Posterior vena cava (tissue), 2 donors: ENCODE results near the gene DGKI. TPM values are rescaled to one million over a fixed set of nuclear protein-coding genes. Genes with fewer than 3 reads are reported as not detected.
"Not testable (repeated sequence)": the region's sequence is repeated elsewhere in the genome, so short reads cannot be mapped to it uniquely, and the experiment has no call there.

Source experiments
- DNase-seq: peaks from one replicate; pipeline ENCODE4 v3.0.0-alpha.2; 2020; ENCODE audit warnings: low spot score
- intact Hi-C, 2 donors: fragments of 100-400 bp; cut with DNase I; formaldehyde crosslinking; loops; one replicate each; pipeline versions ENCODE4 v1.14.1 to v1.14.2; 2022 to 2023
- total RNA-seq, 2 donors: library from RNA; stranded (reverse); fragmentation: NEBNext Ultra II Directional; extraction: Animal tissue kit (Norgen Biotek cat#: 25700); gene quantifications; one replicate each; pipeline ENCODE4 v1.2.1, GENCODE V29; 2021
- donor health status: DM: yes; HTN: yes; CAD: no.
- donor health status: DM: yes; HTN: yes; CAD: no.

DGKI gene
- total RNA-seq, 2 donors from 2014 or later: 2.4 to 6.1 TPM

DNA sequence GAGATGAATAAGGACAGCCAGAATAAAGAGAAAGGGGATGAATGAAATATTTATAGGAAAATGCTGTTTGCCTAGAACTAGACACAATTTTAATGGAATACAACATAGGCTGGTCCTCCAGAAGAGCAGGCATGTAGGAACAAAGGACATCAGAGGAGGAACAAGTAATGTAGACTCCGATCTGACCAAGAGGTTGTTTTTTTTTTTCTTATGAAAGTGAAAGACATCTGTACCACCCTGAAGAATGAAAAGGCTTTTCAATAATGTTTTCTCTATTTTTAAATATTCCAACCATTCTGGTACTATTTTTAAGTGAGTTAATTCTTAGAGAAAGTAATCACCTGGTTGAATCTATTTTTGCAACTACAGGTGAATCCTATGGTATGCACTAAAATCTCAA is 366.4 kb downstream of the DGKI start:
- intact Hi-C loops: no loop called here
- no peak for DNase-seq

DNA sequence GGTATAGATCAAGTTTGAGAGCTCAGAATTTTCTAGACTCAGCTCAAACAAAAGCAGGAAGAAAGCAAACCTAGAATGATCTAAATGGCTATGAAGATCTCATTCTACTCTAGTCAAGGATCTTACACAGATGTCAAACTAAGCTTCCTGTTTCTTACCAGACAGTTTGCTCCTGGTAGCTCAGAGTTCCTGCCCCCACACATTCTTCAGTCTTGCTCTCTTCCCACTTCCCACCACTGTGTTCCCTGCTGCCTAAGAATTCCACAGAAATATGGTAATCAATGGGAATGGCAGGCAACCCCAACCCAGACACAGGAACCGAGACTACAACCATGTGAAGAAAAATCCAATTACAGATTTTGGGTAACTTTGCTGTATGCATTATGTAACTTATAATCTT is 369.8 kb downstream of the DGKI start:
- intact Hi-C loops: no loop called here
- no peak for DNase-seq

DNA sequence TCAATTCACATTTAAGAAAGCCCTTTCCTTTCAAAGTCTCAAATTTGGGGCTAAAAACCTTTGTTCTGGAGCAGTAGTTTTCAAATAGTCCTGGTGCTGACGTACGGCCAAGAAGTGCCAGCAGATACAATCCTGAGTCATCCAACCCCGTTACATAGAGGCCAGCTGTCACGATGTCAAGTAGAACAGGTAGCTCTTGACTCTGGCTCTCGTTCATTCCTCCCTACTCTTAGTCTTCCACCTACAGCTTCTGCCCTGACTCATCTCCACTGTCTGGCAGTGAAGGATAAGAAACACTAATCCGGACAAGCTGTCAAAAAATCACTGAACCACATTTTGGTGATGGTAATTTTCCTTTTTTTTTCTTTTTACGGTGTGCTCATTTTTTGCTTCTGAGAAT is 370.8 kb downstream of the DGKI start:
- DNase-seq: no peak
- intact Hi-C loops: no loop called here

DNA sequence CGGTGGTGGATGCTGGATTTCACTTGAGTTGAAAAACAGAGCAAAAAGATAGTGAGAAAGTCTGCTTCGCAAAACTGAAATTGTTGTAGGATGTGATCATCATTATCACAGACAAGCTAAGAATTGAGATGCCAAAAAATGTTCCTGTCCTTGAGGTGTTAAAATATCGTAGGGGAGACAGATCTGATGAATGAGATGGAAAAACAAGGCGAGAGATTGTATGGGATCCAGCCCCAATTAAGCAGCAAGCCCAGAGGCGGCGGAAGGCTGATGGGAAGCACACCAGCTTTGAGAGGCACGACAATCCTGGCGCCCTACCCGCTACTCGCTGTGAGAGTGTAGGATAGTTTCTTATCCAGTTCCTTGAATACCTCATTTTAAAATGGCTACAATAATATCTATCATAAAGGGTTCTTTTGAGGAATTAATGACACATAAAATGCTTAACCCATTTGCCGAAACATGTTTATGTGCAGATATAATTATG is 372.2 kb downstream of the DGKI start:
- no peak for DNase-seq
- intact Hi-C loops: loop anchor here in 1 of 2 donors (5.0 kb wide), 1 partner anchor 1423 kb away; no protein-coding TSS in a partner anchor

DNA sequence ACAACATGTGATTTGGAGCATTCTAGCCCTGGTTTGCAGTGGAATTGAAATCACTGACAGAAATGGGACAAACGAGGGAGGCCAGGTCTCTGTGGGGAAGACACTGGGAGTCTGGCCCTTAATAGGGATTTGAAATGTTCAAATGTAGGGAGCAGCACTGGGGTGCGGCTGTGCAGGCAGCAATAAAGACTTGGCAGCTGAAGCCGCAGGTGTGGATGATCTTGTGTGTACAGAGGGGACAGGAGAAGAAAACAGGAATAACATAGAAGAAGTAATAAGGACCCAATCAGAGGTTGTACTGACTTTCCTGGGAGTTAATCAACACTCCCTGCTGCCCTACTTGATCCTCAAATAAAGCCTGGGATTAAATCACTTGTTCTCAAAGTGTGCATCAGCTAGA is 375.6 kb downstream of the DGKI start:
- intact Hi-C loops: loop anchor here in 1 of 2 donors (5.0 kb wide), 1 partner anchor 1426 kb away; no protein-coding TSS in a partner anchor
- DNase-seq: no peak

DNA sequence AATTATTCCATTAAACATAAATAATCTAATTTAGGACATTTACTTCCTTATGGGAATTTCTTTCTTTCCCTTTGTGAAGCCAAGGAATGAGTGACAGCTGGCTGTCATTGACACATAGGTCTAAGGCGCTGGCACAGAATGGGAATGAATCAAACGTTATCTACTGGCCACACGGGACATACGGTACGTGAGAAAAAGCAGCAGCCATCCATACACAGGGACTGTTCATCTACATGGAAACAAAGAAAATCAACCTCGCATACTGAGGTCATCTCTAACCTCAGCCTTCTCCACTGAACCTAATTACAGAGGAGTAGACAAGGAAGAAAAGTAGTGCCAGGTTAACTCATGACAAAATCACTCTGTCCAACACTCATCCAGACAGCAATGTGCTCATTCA is 376.9 kb downstream of the DGKI start:
- intact Hi-C loops: loop anchor here in 1 of 2 donors (5.0 kb wide), 1 partner anchor 1427 kb away; no protein-coding TSS in a partner anchor
- DNase-seq: no peak

DNA sequence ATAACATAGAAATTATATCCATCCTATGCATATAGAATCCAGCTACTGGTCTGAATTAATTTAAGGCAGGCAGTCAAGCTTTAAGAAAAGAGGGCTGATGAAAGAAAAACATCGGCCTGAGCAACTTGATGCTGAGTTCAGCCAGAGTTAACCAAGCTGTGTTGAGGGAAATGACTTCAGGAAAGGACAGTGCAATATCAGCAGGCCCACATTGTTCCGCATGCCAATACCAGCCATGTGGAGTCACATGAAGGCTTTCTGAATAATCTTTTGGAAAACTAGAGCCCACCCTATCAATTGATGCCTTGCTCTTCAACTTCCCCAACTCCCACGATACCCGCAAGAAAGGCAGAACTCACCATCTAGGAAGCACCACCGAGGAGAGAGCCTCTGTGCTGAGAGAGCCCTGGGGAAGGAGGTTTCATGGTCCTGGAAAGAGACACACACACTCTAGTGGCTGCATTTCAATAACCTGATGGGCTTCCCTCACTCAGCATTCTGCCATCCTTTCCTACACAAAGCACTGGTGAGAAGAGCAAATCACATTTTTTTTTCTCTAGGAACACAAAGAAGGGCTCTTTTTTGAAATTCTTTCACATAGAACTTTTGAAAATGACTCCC is 377.5 kb downstream of the DGKI start:
- intact Hi-C loops: no loop called here
- DNase-seq: no peak

DNA sequence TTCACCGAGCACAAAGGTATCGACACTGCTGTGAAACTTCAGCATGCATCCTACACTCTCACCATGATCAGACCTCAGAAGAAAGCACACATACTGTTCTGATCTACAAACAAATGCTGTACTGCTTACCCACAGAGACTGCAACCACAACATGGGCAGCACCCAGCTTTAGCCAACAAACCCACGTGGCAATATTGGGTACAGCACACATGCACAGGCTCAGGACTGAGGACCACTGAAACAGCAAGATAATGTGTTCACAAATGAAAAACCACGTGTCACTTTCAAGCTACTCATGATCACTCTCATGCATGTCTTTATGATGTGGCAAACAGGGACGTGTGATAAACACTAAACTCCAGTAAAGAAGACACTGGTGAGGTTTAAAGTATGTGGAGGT is 383.9 kb downstream of the DGKI start:
- intact Hi-C loops: no loop called here

DNA sequence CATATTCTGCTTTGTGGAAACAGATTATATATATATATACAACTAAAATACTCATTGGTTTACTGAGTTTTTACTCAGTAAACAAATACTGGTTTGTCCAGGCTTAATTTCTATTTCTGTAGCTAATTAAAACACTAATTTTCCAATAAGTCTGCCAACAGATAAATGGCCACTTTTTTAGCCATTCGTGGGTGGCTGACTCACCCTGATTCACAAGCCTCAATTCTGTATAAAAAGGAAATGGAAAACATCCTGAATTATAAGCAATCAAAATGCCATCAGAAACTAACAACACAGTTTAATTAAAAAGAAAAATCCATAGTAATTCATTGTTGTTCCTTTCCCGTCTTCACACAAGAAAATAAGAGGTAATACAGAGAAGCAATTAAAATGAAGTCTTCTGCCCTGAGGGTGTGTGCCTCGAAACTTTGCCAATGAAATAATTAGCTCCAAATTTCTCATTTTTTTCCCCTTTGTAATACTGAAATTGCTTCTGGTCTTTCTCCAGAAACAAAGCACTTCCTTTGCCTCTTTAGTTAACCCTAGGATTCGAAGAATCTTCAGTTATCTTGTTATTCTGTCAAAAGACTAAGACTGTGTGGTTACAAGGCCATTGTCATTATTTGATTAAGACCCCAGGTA is 384.6 kb downstream of the DGKI start:
- DNase-seq: no peak
- intact Hi-C loops: no loop called here

More for the DNA sequence above, 383.9 kb downstream of the DGKI start:
- DNase-seq: no peak

DNA sequence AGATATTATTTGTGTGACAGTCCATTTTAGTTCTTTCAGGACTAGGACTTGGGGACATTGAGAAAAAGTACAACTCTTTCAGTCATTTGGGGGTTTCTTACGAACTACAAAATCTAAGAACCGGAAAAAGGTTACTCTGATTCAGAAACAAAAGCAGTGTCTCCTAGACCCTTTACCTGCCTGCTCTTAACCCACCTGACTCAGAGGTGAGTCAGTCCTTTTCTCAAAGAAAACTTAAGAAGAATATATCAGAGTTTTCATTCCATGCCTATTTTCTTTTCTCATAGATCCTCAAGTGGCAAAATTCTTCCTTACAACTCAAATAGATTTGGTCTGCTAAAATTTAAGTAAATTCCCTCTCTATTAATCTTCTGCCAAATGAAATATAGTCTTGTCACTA is 388.4 kb downstream of the DGKI start:
- intact Hi-C loops: no loop called here
- no peak for DNase-seq

DNA sequence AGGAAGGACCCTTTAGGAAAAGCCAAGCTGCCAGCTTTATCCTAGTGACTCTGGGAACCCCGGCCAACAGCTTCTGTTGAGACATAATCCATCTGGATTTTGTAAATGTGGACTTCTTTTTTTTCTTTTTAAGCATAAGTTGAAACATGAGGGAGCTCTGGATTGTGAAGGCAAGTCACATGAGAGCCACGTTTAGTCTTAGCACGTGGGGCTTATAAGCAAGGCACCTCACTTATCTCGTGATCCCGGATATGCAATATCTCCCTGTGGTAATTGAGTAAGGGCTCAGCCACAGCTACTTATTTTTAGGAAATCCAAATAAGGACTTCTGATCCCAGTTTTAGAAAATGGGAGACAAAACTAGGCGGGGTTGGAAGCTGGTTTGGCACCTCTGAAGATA is 392.0 kb downstream of the DGKI start:
- no peak for DNase-seq
- intact Hi-C loops: loop anchor here in 1 of 2 donors (1.0 kb wide), 1 partner anchor 39 kb away; no protein-coding TSS in a partner anchor

DNA sequence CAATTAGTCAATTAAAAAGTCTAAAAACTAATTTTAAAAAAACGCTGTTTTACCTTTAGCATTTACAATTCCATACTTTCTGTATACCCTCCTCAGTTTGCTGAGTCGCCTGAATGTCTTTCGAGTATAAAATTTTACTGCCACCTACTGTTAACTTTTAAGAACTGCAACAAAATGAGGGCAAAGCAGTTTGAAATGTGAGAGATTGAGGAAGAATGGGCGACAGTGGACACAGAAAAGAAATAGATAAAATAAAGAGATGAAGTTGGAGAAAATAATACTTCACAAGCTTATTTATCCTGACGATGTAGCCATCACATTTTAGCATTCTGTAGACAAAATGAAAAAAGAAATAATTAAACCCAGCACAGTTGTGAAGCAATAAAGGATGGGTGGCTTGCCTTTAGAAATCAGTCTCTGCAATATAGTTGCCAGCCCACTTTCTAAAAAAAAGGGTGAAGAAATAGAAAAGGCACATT is 392.5 kb downstream of the DGKI start:
- intact Hi-C loops: loop anchor here in 1 of 2 donors (1.0 kb wide), 1 partner anchor 39 kb away; no protein-coding TSS in a partner anchor
- no peak for DNase-seq

DNA sequence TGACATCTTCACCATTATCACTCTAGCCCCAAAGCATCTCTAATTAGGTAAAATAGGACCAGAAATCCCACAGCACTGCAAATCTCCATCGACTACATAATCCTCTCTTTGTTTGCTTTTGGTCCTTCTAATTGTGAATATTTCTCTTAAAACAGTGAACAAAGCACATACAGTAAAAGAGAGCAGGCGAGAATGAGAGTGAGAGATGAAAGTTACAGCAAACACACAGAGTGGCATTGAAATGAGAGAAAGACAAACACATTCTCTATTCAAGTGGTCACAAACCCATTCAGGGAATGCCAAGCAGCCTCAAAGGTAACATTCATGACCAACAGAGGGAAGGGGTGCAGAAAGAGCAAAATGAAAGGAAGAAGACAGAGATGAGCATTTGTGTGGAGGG is 393.4 kb downstream of the DGKI start:
- intact Hi-C loops: no loop called here
- no peak for DNase-seq

DNA sequence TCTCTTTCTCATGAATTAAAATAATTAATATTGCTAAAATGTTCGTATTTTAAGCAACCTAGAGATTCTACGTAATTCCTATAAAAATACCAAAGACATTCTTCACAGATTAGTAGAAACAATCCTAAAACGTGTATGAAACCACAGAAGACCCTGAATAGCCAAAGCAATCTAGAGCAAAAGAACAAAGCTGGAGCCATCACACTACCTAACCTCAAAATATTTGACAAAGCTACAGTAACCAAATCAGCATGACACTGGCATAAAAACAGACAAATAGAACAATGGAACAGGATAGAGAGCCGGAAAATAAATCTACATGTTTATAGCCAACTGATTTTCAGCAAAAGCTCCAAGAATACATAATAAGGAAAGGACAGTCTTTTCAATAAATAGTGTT is 397.8 kb downstream of the DGKI start:
- no peak for DNase-seq
- intact Hi-C loops: no loop called here

DNA sequence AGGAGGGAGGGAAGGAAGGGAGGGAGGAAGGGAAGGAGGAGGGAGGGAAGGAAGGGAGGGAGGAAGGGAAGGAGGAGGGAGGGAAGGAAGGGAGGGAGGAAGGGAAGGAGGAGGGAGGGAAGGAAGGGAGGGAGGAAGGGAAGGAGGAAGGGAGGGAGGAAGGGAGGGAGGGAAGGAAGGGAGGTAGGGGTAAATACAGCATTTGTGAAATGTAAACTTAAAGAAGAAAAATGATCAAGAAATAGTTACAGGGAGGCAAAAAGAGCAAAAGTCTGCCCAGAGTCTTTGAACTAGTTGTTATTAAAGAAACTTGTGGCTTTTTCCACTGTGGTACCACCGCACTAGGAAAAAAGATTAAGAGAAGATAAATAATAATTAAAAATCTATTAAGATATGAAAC is 398.2 kb downstream of the DGKI start:
- intact Hi-C loops, DNase-seq: not testable (repeated sequence)

DNA sequence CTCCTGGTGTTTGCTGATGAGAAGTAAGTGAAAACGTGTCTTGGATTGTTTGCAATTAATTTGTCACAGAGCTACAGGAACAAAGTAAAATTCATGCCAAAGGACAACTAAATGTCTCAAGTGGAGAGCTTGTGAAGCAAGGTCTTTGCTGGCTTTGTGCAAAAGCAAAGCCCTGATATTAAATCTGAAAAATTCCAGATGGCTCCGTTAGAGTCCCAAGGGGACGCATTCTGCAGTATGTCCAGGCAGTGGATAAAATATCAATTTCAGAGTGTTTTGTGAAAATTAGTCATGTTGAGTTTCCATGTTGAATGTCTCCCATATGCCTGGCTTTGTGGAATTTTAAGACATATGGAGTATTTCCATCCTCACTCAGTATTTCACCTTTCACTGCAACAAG is 400.7 kb downstream of the DGKI start:
- DNase-seq: no peak
- intact Hi-C loops: no loop called here

DNA sequence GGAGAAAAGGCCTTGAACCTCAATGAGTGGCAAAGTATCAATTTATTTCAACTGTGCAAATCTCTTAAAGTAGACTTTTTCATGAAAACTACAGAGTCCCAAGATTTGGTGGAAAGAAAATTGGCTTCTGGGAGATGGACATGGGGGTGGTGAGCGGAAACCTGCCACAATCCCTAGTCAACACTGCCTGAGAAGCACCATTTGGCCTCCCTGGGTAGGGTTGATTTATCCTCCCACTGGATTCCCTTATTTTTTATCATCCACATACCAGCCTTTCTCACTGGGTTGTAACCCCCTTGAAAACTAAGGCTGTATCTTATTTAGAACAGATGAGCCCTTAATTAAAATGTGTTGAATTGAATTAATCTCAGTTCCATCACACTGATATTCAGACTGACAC is 401.5 kb downstream of the DGKI start:
- intact Hi-C loops: no loop called here

DNA sequence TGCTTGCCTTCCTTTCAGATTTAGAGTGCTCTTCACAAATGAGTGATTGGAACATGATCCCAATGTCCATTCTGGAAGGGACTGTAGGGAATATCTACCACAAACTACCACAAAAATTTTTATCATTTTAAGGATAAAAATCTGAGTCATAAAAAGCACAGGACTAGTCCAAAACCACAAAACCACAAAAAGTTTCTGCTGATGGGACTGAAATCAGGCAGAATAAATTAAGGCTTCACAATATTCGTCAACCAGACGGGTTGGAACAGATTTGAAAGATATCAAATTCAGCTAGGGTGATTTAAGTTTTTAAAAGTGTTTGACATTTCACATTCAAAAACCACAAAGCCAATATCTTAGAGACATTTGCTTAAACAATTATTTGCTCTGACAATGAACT is 403.2 kb downstream of the DGKI start:
- intact Hi-C loops: no loop called here
- no peak for DNase-seq

More for the DNA sequence above, 401.5 kb downstream of the DGKI start:
- no peak for DNase-seq

DNA sequence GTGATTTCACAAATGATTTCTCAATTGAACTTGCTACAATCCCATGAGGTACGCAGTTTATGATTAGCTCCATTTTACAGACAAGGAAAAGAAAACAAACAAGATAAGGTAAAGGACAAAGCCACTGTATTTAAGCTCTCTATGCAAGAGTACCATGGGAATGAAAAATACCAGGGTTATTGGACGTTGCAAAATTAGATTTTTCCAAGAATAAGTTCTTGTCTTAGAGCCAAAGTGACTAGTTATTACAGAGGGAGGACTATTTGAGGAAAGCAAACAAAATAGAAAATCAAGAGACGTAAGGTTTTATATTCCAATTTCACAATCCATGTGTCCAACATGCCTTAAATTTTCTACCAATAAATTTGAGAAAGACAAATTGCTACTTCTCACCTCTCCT is 405.3 kb downstream of the DGKI start:
- DNase-seq: no peak
- intact Hi-C loops: no loop called here
